Measurements from ENCODE around the gene GPR155. TPM values are rescaled to one million over a fixed set of nuclear protein-coding genes. Genes with fewer than 3 reads are reported as not detected.
"Not testable (repeated sequence)": the region's sequence is repeated elsewhere in the genome, so short reads cannot be mapped to it uniquely, and the experiment has no call there.

GPR155 gene
- total RNA-seq, 1 experiment from 2014 or later: 2.1 TPM

DNA sequence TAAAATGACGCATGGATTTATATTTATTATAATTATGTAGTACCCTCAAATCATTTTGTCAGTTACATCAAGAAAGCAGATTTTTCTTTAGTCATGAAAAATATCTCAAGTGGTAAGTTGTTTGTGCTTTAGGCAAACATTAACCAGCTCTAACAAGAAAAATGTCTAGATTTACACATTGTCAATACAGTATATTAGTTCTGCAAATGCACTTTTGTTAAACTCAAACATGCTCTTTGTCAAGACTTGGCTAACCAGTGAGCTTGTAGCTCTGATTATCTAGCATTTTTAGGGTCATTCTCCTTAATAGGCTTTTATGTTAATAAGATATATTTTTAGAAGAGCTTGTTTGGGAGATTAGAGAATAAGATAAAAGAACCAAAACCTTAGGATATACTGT is 58.6 kb downstream of the GPR155 start:
- no TSS peak for BruUV-seq (replicated peaks)
- ChIA-PET CTCF (no interaction called here), POLR2A (no interaction called here)

GRCh38 chr2:174412256-174412655 is 74.6 kb downstream of the GPR155 start:
- POLR2A ChIA-PET: no interaction called here
- in situ Hi-C loops (cut with HindIII; ENCODE audit: low pct_unique_long_range_greater_than_20kb, low sequenced_read_pairs): no loop called here
- intact Hi-C loops (cut with micrococcal nuclease; ENCODE audit: unreplicated experiment): no loop called here

More for the DNA sequence above, 58.6 kb downstream of the GPR155 start:
- intact Hi-C loops (cut with micrococcal nuclease; ENCODE audit: unreplicated experiment) (no loop called here), in situ Hi-C loops (cut with HindIII; ENCODE audit: low pct_unique_long_range_greater_than_20kb, low sequenced_read_pairs) (no loop called here)
- Histone ChIP-seq H3K27ac (ENCODE audit: low read length) (no peak overlapping the region), H3K4me3 (ENCODE audit: low read depth in 2 of 2, low read length in 2 of 2) (no peak overlapping the region), H3K27me3 (ENCODE audit: control insufficient read depth, insufficient read depth, low read length) (no peaks in the 10 kb centered on the region), H3K4me1 (ENCODE audit: control insufficient read depth, insufficient read depth, low read length) (no peaks in the 10 kb centered on the region), H3K9me3 (ENCODE audit: control insufficient read depth, insufficient read depth, low read depth, low read length) (no peaks in the 10 kb centered on the region), H3K36me3 (ENCODE audit: control insufficient read depth, insufficient read depth, low read length) (no peaks in the 10 kb centered on the region)
- ATAC-seq (no peak), DNase-seq (ENCODE audit: low read depth, low spot score) (no peak)
- TF ChIP-seq TCF7L2 (IDR thresholded peaks at IDR 0.05; ENCODE audit: low read depth, low read length): no peak
- no peak for TF ChIP-seq POLR2AphosphoS5 (IDR thresholded peaks at IDR 0.05; ENCODE audit: low read depth, low read length)
- TF ChIP-seq, protein P1, sequence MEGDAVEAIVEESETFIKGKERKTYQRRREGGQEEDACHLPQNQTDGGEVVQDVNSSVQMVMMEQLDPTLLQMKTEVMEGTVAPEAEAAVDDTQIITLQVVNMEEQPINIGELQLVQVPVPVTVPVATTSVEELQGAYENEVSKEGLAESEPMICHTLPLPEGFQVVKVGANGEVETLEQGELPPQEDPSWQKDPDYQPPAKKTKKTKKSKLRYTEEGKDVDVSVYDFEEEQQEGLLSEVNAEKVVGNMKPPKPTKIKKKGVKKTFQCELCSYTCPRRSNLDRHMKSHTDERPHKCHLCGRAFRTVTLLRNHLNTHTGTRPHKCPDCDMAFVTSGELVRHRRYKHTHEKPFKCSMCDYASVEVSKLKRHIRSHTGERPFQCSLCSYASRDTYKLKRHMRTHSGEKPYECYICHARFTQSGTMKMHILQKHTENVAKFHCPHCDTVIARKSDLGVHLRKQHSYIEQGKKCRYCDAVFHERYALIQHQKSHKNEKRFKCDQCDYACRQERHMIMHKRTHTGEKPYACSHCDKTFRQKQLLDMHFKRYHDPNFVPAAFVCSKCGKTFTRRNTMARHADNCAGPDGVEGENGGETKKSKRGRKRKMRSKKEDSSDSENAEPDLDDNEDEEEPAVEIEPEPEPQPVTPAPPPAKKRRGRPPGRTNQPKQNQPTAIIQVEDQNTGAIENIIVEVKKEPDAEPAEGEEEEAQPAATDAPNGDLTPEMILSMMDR (IDR thresholded peaks at IDR 0.05): no peak
- TF ChIP-seq, protein P2, sequence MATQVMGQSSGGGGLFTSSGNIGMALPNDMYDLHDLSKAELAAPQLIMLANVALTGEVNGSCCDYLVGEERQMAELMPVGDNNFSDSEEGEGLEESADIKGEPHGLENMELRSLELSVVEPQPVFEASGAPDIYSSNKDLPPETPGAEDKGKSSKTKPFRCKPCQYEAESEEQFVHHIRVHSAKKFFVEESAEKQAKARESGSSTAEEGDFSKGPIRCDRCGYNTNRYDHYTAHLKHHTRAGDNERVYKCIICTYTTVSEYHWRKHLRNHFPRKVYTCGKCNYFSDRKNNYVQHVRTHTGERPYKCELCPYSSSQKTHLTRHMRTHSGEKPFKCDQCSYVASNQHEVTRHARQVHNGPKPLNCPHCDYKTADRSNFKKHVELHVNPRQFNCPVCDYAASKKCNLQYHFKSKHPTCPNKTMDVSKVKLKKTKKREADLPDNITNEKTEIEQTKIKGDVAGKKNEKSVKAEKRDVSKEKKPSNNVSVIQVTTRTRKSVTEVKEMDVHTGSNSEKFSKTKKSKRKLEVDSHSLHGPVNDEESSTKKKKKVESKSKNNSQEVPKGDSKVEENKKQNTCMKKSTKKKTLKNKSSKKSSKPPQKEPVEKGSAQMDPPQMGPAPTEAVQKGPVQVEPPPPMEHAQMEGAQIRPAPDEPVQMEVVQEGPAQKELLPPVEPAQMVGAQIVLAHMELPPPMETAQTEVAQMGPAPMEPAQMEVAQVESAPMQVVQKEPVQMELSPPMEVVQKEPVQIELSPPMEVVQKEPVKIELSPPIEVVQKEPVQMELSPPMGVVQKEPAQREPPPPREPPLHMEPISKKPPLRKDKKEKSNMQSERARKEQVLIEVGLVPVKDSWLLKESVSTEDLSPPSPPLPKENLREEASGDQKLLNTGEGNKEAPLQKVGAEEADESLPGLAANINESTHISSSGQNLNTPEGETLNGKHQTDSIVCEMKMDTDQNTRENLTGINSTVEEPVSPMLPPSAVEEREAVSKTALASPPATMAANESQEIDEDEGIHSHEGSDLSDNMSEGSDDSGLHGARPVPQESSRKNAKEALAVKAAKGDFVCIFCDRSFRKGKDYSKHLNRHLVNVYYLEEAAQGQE (IDR thresholded peaks at IDR 0.05; ENCODE audit: insufficient read depth in 1 of 2, low read depth in 2 of 2, low read length in 1 of 2): no peak

DNA sequence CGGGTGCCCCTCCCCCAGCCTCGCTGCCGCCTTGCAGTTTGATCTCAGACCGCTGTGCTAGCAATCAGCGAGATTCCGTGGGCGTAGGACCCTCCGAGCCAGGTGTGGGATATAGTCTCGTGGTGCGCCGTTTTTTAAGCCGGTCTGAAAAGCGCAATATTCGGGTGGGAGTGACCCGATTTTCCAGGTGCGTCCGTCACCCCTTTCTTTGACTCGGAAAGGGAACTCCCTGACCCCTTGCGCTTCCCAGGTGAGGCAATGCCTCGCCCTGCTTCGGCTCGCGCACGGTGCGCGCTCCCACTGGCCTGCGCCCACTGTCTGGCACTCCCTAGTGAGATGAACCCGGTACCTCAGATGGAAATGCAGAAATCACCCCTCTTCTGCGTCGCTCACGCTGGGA is 76.8 kb downstream of the GPR155 start:
- peak overlapping the region; percentile 42; the same call in 1 of the 2 replicates for H3K27ac ChIP-seq (ENCODE audit: low read length)
- POLR2A ChIA-PET; BruUV-seq (replicated peaks); intact Hi-C loops (cut with micrococcal nuclease; ENCODE audit: unreplicated experiment); in situ Hi-C loops (cut with HindIII; ENCODE audit: low pct_unique_long_range_greater_than_20kb, low sequenced_read_pairs); H3K4me1 ChIP-seq (ENCODE audit: control insufficient read depth, insufficient read depth, low read length); DNase-seq (ENCODE audit: low read depth, low spot score); H3K36me3 ChIP-seq (ENCODE audit: control insufficient read depth, insufficient read depth, low read length); CTCF ChIA-PET; H3K27me3 ChIP-seq (ENCODE audit: control insufficient read depth, insufficient read depth, low read length); H3K9me3 ChIP-seq (ENCODE audit: control insufficient read depth, insufficient read depth, low read depth, low read length); ATAC-seq: not testable (repeated sequence)
- peak overlapping the region; percentile 27 to 46; a peak in 3 of 4 replicates for H3K4me3 ChIP-seq (ENCODE audit: low read depth in 2 of 2, low read length in 2 of 2)

More at GRCh38 chr2:174412256-174412655, 74.6 kb downstream of the GPR155 start:
- no peak overlapping the region for H3K4me3 ChIP-seq (ENCODE audit: low read depth in 2 of 2, low read length in 2 of 2)
- H3K27ac ChIP-seq (ENCODE audit: low read length): no peak overlapping the region
- TF ChIP-seq, protein P2 (IDR thresholded peaks at IDR 0.05; ENCODE audit: insufficient read depth in 1 of 2, low read depth in 2 of 2, low read length in 1 of 2): no peak
- no peak for TF ChIP-seq SIN3A (IDR thresholded peaks at IDR 0.05; ENCODE audit: borderline replicate concordance, insufficient read depth, low read depth, low read length)
- TF ChIP-seq, protein P1 (IDR thresholded peaks at IDR 0.05): no peak
- no peak for TF ChIP-seq TCF7L2 (IDR thresholded peaks at IDR 0.05; ENCODE audit: low read depth, low read length)
- TF ChIP-seq POLR2AphosphoS5 (IDR thresholded peaks at IDR 0.05; ENCODE audit: low read depth, low read length): no peak
- no TSS peak for BruUV-seq (replicated peaks)
- H3K27me3 ChIP-seq (ENCODE audit: control insufficient read depth, insufficient read depth, low read length): no peaks in the 10 kb centered on the region
- H3K36me3 ChIP-seq (ENCODE audit: control insufficient read depth, insufficient read depth, low read length): no peaks in the 10 kb centered on the region
- no peaks in the 10 kb centered on the region for H3K4me1 ChIP-seq (ENCODE audit: control insufficient read depth, insufficient read depth, low read length)
- ATAC-seq (no peak), DNase-seq (ENCODE audit: low read depth, low spot score) (no peak)
- H3K9me3 ChIP-seq (ENCODE audit: control insufficient read depth, insufficient read depth, low read depth, low read length): no peaks in the 10 kb centered on the region
- CTCF ChIA-PET: no interaction called here
